HepG2 (cell line): ENCODE data around the gene ACYP2. TPM values are rescaled to one million over a fixed set of nuclear protein-coding genes. Genes with fewer than 3 reads are reported as not detected.

Source experiments
- ARID5B ChIP-seq: IDR thresholded peaks from 2 replicates; pipeline ENCODE4 v1.4.0; 2020; ENCODE audit warnings: mild to moderate bottlenecking, missing genetic modification reagents
- CREB1 ChIP-seq, 2 experiments: fragments of 450-650 bp in 1 of 2; IDR thresholded peaks; 2 replicates each; pipeline ENCODE4 v1.6.1; 2016 to 2017; ENCODE audit warnings: control low read depth in 1 of 2, mild to moderate bottlenecking in 1 of 2, missing compliant biosample characterization in 1 of 2, missing genetic modification characterization in 1 of 2
- HES4 ChIP-seq: sonication (generic); formaldehyde crosslinking; IDR thresholded peaks from 2 replicates; pipeline ENCODE4 v1.9.0; 2021; ENCODE audit warnings: mild to moderate bottlenecking, missing genetic modification reagents, borderline replicate concordance
- HIVEP1 ChIP-seq: sonication (generic); formaldehyde crosslinking; IDR thresholded peaks from 2 replicates; pipeline ENCODE4 v1.4.0; 2020; ENCODE audit warnings: mild to moderate bottlenecking, missing genetic modification reagents
- HNRNPLL ChIP-seq: fragments of 200-400 bp; formaldehyde crosslinking; IDR thresholded peaks from 2 replicates; pipeline ENCODE4 v1.6.1; 2017; ENCODE audit warnings: mild to moderate bottlenecking, low read depth, low read length; ENCODE audit not compliant: poor library complexity, severe bottlenecking
- JDP2 ChIP-seq: sonication (generic); formaldehyde crosslinking; IDR thresholded peaks from 2 replicates; pipeline ENCODE4 v1.8.1; 2022; ENCODE audit warnings: missing genetic modification reagents, borderline replicate concordance
- MBD4 ChIP-seq: IDR thresholded peaks from 2 replicates; pipeline ENCODE4 v1.6.1; 2012; ENCODE audit warnings: low read length, inconsistent platforms, borderline replicate concordance
- RFXANK ChIP-seq: IDR thresholded peaks from 2 replicates; pipeline ENCODE4 v1.6.1; 2016
- TCF7L2 ChIP-seq: IDR thresholded peaks from 2 replicates; pipeline ENCODE4 v1.6.1; 2011; ENCODE audit warnings: mild to moderate bottlenecking, low read depth, low read length, moderate library complexity
- YEATS4 ChIP-seq: sonication (generic); formaldehyde crosslinking; IDR thresholded peaks from 2 replicates; pipeline ENCODE4 v1.4.0; 2020; ENCODE audit warnings: missing genetic modification reagents, borderline replicate concordance
- ZKSCAN1 ChIP-seq: fragments of 150-350 bp; IDR thresholded peaks from 2 replicates; pipeline ENCODE4 v1.6.1; 2014; ENCODE audit warnings: low read length
- ZNF451 ChIP-seq: sonication (generic); formaldehyde crosslinking; IDR thresholded peaks from 2 replicates; pipeline ENCODE4 v1.5.0; 2020; ENCODE audit warnings: mild to moderate bottlenecking, missing genetic modification reagents
- ZNF678 ChIP-seq: sonication (generic); formaldehyde crosslinking; IDR thresholded peaks from 2 replicates; pipeline ENCODE4 v1.4.0; 2020; ENCODE audit warnings: mild to moderate bottlenecking, missing genetic modification reagents
- ZNF75D ChIP-seq: sonication (generic); formaldehyde crosslinking; IDR thresholded peaks from 2 replicates; pipeline ENCODE4 v1.8.1; 2023; ENCODE audit warnings: missing genetic modification reagents, mild to moderate bottlenecking, borderline replicate concordance
- polyA plus RNA-seq, 8 experiments: library from polyadenylated mRNA; depleted of rRNA in 3 of 8; stranded (reverse) in 7 of 8; unstranded in 1 of 8; fragments of >200 nt; fragmentation: Illumina TruSeq in 4 of 8; extraction: Trizol in 4 of 8; gene quantifications; 2 replicates each; pipeline versions ENCODE4 v1.2.1 to v1.2.3, GENCODE V29; 2011 to 2016; ENCODE audit warnings: low read depth in 4 of 8, missing spikeins in 1 of 8, mixed read lengths in 1 of 8; ENCODE audit not compliant: insufficient read depth in 1 of 8
- total RNA-seq, 5 experiments: library from RNA; depleted of rRNA; stranded (reverse); fragments of >200 nt; fragmentation: Illumina TruSeq; extraction: Trizol; gene quantifications; 2 replicates each; pipeline ENCODE4 v1.2.3, GENCODE V29; 2016; ENCODE audit warnings: low read depth in 1 of 5
- TF ChIP-seq, protein P1 (sequence below): sonication (generic); formaldehyde crosslinking; IDR thresholded peaks from 2 replicates; pipeline ENCODE4 v1.4.0; 2020; ENCODE audit warnings: missing genetic modification reagents
- TF ChIP-seq, protein P2 (sequence below): sonication (generic); formaldehyde crosslinking; IDR thresholded peaks from 2 replicates; pipeline ENCODE4 v1.5.1; 2020; ENCODE audit warnings: missing genetic modification reagents, mild to moderate bottlenecking, borderline replicate concordance
- TF ChIP-seq, protein P3 (sequence below): sonication (generic); formaldehyde crosslinking; IDR thresholded peaks from 2 replicates; pipeline ENCODE4 v1.4.0; 2020; ENCODE audit warnings: missing genetic modification reagents, borderline replicate concordance

Gene ACYP2
- total and polyA plus RNA-seq, 2 of the 13 experiments (the other 11 are each of a cell fraction or from before 2014, with no cell fraction given), result 12.3 to 12.7 TPM

GRCh38 chr2:54233832-54234649 is 118.6 kb downstream of the ACYP2 start (continued):
- TF ChIP-seq ARID5B (CRISPR knock-in tag) (peak; percentile 100), CREB1 (IDR thresholded peaks at IDR 0.05) (no peak), CREB1 (CRISPR knock-in tag; IDR thresholded peaks at IDR 0.05) (peak; percentile 55), RFXANK (CRISPR knock-in tag) (peak; percentile 28; the same call in 1 of the 2 replicates), ZNF678 (CRISPR knock-in tag) (no peak), MBD4 (peak; percentile 96), HES4 (CRISPR knock-in tag) (no peak), JDP2 (CRISPR knock-in tag) (no peak), ZNF451 (CRISPR knock-in tag) (no peak), TCF7L2 (peak; percentile 98), HIVEP1 (CRISPR knock-in tag) (no peak), ZKSCAN1 (no peak), ZNF75D (no peak), HNRNPLL (no peak), YEATS4 (CRISPR knock-in tag) (peak; percentile 35; the same call in 1 of the 2 replicates)
- TF ChIP-seq, protein P1, sequence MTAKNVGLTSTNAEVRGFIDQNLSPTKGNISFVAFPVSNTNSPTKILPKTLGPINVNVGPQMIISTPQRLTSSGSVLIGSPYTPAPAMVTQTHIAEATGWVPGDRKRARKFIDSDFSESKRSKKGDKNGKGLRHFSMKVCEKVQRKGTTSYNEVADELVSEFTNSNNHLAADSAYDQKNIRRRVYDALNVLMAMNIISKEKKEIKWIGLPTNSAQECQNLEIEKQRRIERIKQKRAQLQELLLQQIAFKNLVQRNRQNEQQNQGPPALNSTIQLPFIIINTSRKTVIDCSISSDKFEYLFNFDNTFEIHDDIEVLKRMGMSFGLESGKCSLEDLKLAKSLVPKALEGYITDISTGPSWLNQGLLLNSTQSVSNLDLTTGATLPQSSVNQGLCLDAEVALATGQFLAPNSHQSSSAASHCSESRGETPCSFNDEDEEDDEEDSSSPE (CRISPR knock-in tag), result no peak; the same call in 1 of the 2 replicates
- TF ChIP-seq, protein P2, sequence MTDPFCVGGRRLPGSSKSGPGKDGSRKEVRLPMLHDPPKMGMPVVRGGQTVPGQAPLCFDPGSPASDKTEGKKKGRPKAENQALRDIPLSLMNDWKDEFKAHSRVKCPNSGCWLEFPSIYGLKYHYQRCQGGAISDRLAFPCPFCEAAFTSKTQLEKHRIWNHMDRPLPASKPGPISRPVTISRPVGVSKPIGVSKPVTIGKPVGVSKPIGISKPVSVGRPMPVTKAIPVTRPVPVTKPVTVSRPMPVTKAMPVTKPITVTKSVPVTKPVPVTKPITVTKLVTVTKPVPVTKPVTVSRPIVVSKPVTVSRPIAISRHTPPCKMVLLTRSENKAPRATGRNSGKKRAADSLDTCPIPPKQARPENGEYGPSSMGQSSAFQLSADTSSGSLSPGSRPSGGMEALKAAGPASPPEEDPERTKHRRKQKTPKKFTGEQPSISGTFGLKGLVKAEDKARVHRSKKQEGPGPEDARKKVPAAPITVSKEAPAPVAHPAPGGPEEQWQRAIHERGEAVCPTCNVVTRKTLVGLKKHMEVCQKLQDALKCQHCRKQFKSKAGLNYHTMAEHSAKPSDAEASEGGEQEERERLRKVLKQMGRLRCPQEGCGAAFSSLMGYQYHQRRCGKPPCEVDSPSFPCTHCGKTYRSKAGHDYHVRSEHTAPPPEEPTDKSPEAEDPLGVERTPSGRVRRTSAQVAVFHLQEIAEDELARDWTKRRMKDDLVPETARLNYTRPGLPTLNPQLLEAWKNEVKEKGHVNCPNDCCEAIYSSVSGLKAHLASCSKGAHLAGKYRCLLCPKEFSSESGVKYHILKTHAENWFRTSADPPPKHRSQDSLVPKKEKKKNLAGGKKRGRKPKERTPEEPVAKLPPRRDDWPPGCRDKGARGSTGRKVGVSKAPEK (CRISPR knock-in tag), result no peak
- TF ChIP-seq, protein P3, sequence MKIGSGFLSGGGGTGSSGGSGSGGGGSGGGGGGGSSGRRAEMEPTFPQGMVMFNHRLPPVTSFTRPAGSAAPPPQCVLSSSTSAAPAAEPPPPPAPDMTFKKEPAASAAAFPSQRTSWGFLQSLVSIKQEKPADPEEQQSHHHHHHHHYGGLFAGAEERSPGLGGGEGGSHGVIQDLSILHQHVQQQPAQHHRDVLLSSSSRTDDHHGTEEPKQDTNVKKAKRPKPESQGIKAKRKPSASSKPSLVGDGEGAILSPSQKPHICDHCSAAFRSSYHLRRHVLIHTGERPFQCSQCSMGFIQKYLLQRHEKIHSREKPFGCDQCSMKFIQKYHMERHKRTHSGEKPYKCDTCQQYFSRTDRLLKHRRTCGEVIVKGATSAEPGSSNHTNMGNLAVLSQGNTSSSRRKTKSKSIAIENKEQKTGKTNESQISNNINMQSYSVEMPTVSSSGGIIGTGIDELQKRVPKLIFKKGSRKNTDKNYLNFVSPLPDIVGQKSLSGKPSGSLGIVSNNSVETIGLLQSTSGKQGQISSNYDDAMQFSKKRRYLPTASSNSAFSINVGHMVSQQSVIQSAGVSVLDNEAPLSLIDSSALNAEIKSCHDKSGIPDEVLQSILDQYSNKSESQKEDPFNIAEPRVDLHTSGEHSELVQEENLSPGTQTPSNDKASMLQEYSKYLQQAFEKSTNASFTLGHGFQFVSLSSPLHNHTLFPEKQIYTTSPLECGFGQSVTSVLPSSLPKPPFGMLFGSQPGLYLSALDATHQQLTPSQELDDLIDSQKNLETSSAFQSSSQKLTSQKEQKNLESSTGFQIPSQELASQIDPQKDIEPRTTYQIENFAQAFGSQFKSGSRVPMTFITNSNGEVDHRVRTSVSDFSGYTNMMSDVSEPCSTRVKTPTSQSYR (CRISPR knock-in tag), result peak; percentile 81; the same call in 1 of the 2 replicates
